ENCODE results near the gene TRUB2. TPM values are rescaled to one million over a fixed set of nuclear protein-coding genes. Genes with fewer than 3 reads are reported as not detected.
A peak's percentile ranks its signal among the peaks of the same experiment; 100 is the strongest.

Gene TRUB2
- total and polyA plus RNA-seq, 2 of the 13 experiments (the other 11 are each of a cell fraction or from before 2014, with no cell fraction given), result 22.3 to 41.2 TPM

DNA sequence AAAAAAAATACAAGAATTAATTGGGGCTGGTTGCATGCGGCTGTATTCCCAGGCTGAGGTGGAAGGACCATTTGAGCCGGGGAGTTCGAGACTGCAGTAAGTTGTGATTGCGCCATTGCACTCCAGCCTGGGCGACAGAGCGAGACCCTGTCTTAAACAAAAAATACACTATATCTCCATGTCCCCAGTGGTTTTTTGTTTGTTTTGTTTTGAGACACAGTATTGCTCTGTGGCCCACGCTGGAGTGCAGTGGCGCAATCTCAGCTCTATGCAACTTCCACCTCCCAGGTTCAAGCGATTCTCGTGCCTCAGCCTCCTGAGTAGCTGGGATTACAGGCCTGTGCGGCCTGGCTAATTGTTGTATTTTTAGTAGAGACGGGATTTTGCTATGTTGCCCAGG is 1.5 kb upstream of the TRUB2 start:
- ChIA-PET POLR2A (interaction anchor here (1.1 to 1.4 kb wide), 2 partner anchors 29 to 228 kb away, joined by 3 read pairs; no protein-coding TSS in a partner anchor), CTCF (ENCODE audit: low intra/inter-chr PET ratio, low total read pairs) (no interaction called here)
- TF ChIP-seq CEBPB (IDR thresholded peaks at IDR 0.05; ENCODE audit: borderline replicate concordance, low read depth, low read length), result peak; percentile 33; the same call in 1 of the 2 replicates
- TF ChIP-seq, protein P1, sequence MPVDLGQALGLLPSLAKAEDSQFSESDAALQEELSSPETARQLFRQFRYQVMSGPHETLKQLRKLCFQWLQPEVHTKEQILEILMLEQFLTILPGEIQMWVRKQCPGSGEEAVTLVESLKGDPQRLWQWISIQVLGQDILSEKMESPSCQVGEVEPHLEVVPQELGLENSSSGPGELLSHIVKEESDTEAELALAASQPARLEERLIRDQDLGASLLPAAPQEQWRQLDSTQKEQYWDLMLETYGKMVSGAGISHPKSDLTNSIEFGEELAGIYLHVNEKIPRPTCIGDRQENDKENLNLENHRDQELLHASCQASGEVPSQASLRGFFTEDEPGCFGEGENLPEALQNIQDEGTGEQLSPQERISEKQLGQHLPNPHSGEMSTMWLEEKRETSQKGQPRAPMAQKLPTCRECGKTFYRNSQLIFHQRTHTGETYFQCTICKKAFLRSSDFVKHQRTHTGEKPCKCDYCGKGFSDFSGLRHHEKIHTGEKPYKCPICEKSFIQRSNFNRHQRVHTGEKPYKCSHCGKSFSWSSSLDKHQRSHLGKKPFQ (CRISPR knock-in tag; IDR thresholded peaks at IDR 0.05; ENCODE audit: insufficient replicate concordance), result no peak
- no peak for TF ChIP-seq ZNF30 (CRISPR knock-in tag; IDR thresholded peaks at IDR 0.05)
- TF ChIP-seq, protein P2, sequence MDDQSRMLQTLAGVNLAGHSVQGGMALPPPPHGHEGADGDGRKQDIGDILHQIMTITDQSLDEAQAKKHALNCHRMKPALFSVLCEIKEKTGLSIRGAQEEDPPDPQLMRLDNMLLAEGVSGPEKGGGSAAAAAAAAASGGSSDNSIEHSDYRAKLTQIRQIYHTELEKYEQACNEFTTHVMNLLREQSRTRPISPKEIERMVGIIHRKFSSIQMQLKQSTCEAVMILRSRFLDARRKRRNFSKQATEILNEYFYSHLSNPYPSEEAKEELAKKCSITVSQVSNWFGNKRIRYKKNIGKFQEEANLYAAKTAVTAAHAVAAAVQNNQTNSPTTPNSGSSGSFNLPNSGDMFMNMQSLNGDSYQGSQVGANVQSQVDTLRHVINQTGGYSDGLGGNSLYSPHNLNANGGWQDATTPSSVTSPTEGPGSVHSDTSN (CRISPR knock-in tag; IDR thresholded peaks at IDR 0.05; ENCODE audit: borderline replicate concordance), result no peak
- 0 out of 2 replicates have a peak, but pooled peaks have one; percentile 16 for TF ChIP-seq THAP11 (CRISPR knock-in tag; IDR thresholded peaks at IDR 0.05)
- ATAC-seq (no peak), DNase-seq (ENCODE audit: low spot score) (no peak), FAIRE-seq (no peak)
- Histone ChIP-seq H3K27ac (ENCODE audit: extremely low read length, insufficient read depth, low read length) (no peak overlapping the region), H3K27me3 (ENCODE audit: control insufficient read depth in 1 of 2, insufficient read depth in 2 of 2, low read length in 2 of 2) (no peaks in the 10 kb centered on the region; a peak in 1 of 5 replicates), H3K4me3 (replicated peaks in 1 of 3; ENCODE audit: insufficient read depth in 1 of 3, low read depth in 2 of 3, low read length in 3 of 3) (peak overlapping the region; percentile 93 to 99 (median 94)), H3K4me2 (ENCODE audit: low read depth, low read length) (peak overlapping the region; percentile 80), H3K9me3 (ENCODE audit: low read length) (no peaks in the 10 kb centered on the region), H3K36me3 (replicated peaks in 1 of 2; ENCODE audit: control insufficient read depth in 1 of 2, insufficient read depth in 2 of 2, low read length in 2 of 2) (peaks cover 11 to 35% of the 10 kb centered on the region in 2 experiments), H3K4me1 (ENCODE audit: insufficient read depth, low read length) (peaks cover 28% of the 10 kb centered on the region), H3K79me2 (ENCODE audit: insufficient read depth, low read length) (peaks cover 33% of the 10 kb centered on the region), H3K9ac (ENCODE audit: insufficient read depth, low read depth, low read length) (peak overlapping the region; percentile 96), H4K20me1 (ENCODE audit: insufficient read depth, low read length) (no peaks in the 10 kb centered on the region), H2AFZ (ENCODE audit: low read length) (no peak overlapping the region)
- in situ Hi-C loops (cut with HindIII; ENCODE audit: extremely low pct_ligation_motif_present, low pct_unique_long_range_greater_than_20kb) (no loop called here), intact Hi-C loops (cut with micrococcal nuclease; ENCODE audit: unreplicated experiment) (loop anchor here (2.0 kb wide), 2 partner anchors 17 to 27 kb away; partner anchors contain the start of gene SLC27A4)
- no TSS peak for BruUV-seq (replicated peaks)
- 46% methylated on average over 12 of the region's 12 CpGs for WGBS (ENCODE audit: low lambda C conversion rate)
